GM18526 (cell line): Measurements from ENCODE around the gene STARD10.

Source experiments
- POLR2A ChIP-seq: IDR thresholded peaks from 3 replicates; pipeline ENCODE4 v1.6.1; 2011; ENCODE audit not compliant: insufficient read length; ENCODE audit errors: extremely low read depth

The STARD10 gene

GRCh38 chr11:72792437-72793021, 1.3 kb downstream of the STARD10 start:
- no peak for TF ChIP-seq POLR2A

DNA sequence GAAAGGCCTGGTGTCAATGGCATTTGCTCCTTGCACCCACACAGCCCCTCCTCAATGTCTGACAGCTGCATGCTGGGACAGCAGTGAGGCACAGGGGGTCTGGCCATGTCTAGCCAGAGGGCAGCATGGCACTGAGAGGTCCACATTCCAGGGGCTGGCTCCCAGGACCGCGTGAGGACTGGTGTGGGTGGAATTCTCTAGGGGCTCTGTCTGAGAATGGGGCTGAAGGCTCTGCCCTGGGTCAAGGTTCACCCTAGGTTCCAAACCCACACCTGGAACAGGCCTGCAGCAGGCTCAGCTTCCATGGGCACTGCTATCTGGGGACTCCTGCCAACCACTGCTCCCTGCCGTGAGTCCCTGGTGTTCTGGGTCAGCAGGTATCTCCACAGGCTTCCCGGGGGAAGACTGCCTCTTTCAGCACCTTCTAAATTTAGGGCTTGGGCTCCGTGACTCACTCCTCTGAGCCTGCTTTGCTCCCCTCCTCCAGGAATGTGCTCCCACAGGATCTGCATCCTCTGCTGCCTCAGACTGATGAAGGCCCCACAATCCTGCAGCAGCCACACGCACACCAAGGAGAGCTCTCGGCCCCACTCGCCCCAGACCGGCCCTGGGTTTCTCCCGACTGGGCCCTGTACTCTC, 4.2 kb downstream of the STARD10 start:
- no peak for TF ChIP-seq POLR2A

- no peak for TF ChIP-seq POLR2A
Measured at GRCh38 chr11:72788241-72788640, 5.6 kb downstream of the STARD10 start.

DNA sequence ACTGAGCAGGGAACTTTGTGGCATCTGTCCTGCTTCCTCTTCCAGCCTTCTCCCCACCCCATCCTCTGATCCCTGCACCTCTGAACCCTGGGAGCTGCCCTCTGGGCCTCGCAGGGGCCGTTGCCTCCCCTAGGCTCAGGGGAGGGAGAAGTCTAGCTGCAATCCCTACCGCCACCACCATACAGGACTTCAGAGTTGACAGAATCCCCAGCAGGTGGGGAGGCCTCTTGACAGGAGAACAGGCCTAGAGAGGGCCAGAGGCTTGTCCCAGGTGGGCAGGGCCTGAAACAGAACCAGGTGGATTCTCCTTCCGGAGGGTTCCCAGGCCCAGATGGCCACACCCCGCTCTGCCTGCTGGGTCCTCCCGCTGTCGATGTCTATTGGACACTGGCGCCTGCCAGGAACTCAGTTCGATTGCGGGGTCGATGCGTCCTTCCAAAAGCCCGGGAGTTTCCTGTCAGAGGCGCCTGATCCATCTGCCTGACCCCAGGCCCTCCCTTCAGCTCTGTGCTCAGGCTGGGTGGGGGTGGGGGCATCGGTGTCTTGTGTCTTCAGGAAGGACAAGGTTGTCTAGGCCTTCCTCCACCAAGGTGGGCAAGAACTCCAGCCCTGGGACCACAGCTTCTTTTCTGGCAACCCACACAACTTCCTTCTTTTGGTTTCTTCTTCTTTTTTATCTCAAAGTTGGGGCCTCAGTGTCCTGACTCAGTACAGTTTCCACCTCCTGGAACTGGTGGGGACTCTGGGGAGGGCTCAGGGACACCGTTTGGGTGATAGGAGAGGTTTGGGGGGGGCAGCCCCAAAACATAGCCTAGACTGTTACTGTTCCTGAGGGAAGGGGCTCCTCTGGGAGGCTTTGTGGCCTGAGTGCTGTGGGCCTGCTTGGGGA, 6.4 kb downstream of the STARD10 start:
- TF ChIP-seq POLR2A, result peak; percentile 12

DNA sequence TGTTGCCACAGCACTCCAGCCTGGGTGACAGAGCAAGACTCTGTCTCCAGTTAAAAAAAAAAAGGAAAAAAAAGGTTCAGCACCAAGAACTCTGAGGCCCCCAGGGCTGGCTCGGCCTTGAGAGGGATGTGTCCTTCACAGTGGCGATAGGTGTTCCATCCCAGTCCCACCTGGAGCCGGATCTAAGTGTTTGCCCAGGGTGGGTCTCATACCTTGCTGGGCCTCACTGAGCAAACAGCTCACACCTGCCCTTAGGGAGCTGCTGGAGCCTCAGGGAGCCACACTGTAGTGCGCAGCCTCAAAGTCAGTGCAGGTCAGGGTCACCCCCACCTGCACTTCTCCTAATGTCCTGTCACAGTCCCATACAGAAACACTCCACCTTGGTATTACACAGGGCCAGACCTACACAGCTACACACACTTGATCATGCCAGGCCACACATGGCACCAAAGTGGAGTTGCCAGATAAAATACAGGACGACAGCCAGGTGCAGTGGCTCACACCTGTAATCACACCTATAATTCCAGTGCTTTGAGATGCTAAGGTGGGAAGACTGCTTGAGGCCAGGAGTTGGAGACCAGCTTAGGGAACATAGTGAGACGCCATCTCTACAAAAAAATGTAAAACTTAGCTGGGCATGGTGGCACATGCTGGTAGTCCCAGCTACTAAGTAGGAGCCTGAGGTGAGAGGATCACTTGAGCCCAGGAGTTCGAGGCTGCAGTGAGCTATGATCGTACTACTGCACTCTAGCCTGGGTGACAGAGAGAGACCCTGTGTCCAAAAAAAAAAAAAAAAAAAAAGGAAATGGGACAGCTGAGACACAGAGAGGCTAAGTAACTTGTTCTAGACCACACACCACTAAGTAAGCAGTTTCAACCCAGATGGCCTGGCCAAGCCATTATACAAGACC, 7.3 kb downstream of the STARD10 start:
- TF ChIP-seq POLR2A, result no peak

- no peak for TF ChIP-seq POLR2A
Measured at GRCh38 chr11:72784662-72785061, 9.2 kb downstream of the STARD10 start.

GRCh38 chr11:72783144-72783905, 10.5 kb downstream of the STARD10 start:
- no peak for TF ChIP-seq POLR2A

DNA sequence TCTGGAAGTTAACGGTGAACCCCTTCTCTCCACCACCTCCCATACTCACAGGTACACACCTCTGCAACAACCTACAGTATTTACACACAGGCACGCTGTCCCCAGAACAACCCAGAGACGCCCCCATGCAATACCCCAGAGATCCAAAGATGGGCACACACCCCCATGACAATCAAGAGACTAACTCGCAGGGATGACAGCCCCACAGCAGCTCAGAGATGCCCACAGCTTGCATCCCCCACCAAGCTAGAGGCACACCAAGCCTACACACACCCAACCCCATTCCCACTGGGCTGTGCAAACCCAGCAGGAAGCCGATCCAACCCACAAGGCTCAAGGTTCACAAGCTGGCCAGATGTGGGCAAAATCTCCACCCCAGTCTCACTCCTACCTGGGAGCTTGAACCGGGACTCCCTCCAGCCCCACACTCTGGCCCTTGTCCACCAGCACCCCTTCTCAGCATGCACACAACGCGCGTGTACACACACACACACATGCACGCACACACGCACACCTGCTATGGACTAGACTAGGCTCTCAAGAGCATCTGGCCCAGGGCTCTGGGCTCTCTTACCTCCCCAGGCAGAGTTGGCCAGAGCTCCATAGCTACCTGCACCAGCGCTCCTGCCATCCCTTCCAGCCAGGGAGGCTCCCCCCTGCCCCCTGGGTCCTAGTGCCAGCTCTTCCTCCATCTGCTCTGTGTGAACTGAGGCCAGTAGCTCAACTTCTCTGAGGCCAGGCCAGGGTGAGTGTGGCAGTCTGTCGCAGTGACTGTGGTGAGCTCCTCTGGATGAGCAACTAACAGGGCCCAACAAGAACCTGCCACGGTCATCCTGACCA, 11.5 kb downstream of the STARD10 start:
- no peak for TF ChIP-seq POLR2A

GRCh38 chr11:72781313-72782080, 12.3 kb downstream of the STARD10 start:
- TF ChIP-seq POLR2A, result no peak

GRCh38 chr11:72781063-72781312, 12.9 kb downstream of the STARD10 start:
- TF ChIP-seq POLR2A, result no peak

DNA sequence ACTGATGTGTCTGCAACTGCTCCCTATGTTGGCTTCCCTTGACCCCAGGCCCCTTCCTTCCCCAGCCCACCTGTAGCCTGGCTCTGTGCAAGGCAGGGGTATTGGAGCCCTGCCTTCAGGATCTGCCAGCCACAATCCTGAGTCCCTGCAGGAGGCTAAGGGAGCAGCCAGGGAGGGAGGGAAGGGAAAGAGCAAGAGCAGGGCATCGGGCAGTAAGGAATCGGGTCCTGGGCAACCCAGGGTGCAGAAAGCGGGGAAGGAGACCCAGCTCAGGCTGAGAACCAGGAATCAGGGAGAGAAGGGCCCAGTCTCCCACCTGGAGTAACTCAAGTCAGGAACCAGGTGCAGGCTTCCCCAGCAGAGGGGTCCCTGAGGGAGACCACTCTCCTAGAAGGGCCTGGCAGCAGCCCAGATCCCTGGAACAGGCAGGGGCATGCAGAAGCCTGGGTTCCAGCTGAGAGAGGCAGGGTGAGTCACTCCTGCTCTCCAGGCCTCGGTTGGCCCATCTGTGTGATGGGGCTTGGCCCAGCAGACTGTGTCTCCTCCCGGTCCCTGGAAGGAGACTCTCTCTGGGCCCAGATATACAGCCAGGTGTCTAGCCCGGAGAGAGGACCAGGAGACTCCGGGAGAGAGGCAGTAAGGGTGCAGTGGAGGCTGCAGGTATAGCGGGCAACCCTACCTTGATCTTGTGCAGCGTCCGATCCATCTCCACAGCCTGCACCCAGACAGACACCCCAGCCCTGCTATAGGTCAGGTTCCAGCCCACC, 13.4 kb downstream of the STARD10 start:
- no peak for TF ChIP-seq POLR2A

GRCh38 chr11:72779495-72780128, 14.2 kb downstream of the STARD10 start:
- no peak for TF ChIP-seq POLR2A
